ENCODE data around the gene SHISA8. TPM values are rescaled to one million over a fixed set of nuclear protein-coding genes. Genes with fewer than 3 reads are reported as not detected.

Gene SHISA8
- total RNA-seq, 2 donors from 2014 or later: 0.58 TPM; not detected in 1

DNA sequence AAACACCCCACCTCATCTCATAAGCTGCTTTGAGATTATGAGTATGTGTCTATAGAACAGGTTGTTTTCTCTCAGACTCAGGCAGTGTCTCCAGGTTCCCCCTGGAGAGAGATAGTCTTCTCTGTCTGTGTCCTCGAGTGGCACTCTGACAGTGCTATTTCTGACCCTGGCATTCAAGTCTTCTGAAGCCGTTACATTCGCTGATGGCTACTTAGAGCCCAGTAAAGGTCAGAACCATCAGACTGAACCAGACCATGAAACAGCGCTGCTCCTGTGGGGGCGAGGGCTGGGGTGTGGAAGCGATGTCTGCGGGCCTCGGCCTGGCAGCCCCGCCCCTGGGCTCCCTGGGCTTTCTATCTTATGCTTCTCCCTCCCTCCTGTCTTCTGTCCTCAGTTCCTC is 23.5 kb downstream of the SHISA8 start:
- no peaks in the 10 kb centered on the region for H3K27me3 ChIP-seq (ENCODE audit: control insufficient read depth, insufficient read depth, low read length, poor library complexity, severe bottlenecking)
- H3K9me3 Mint-ChIP-seq: no peaks in the 10 kb centered on the region
- no peak overlapping the region for H3K27ac Mint-ChIP-seq
- TF ChIP-seq, protein P1, sequence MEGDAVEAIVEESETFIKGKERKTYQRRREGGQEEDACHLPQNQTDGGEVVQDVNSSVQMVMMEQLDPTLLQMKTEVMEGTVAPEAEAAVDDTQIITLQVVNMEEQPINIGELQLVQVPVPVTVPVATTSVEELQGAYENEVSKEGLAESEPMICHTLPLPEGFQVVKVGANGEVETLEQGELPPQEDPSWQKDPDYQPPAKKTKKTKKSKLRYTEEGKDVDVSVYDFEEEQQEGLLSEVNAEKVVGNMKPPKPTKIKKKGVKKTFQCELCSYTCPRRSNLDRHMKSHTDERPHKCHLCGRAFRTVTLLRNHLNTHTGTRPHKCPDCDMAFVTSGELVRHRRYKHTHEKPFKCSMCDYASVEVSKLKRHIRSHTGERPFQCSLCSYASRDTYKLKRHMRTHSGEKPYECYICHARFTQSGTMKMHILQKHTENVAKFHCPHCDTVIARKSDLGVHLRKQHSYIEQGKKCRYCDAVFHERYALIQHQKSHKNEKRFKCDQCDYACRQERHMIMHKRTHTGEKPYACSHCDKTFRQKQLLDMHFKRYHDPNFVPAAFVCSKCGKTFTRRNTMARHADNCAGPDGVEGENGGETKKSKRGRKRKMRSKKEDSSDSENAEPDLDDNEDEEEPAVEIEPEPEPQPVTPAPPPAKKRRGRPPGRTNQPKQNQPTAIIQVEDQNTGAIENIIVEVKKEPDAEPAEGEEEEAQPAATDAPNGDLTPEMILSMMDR (conservative IDR thresholded peaks at IDR 0.05): no peak
- H3K9me3 ChIP-seq (ENCODE audit: control insufficient read depth, low read length): no peaks in the 10 kb centered on the region
- no peak overlapping the region for H3K4me3 ChIP-seq (ENCODE audit: low read length)
- no peak overlapping the region for H3K4me3 Mint-ChIP-seq
- DNase-seq: no peak
- H3K27ac ChIP-seq (ENCODE audit: low read depth, low read length): no peak overlapping the region
- H3K27me3 Mint-ChIP-seq (ENCODE audit: insufficient read depth): no peaks in the 10 kb centered on the region
- no peaks in the 10 kb centered on the region for H3K4me1 ChIP-seq (ENCODE audit: control insufficient read depth, insufficient read depth, low read length)
- H3K36me3 Mint-ChIP-seq (ENCODE audit: low read depth): peaks cover 65% of the 10 kb centered on the region
- WGBS, 2 experiments (ENCODE audit: insufficient coverage in 1 of 2, insufficient read length in 1 of 2): 95 to 96% methylated on average over 4 to 9 of the region's 9 CpGs
- no peaks in the 10 kb centered on the region for H3K4me1 Mint-ChIP-seq
- no peak overlapping the region for H3K9ac ChIP-seq (ENCODE audit: extremely low read depth, low read length, poor library complexity, severe bottlenecking)
- peaks cover 76% of the 10 kb centered on the region for H3K36me3 ChIP-seq (ENCODE audit: control insufficient read depth, insufficient read depth, low read length)

DNA sequence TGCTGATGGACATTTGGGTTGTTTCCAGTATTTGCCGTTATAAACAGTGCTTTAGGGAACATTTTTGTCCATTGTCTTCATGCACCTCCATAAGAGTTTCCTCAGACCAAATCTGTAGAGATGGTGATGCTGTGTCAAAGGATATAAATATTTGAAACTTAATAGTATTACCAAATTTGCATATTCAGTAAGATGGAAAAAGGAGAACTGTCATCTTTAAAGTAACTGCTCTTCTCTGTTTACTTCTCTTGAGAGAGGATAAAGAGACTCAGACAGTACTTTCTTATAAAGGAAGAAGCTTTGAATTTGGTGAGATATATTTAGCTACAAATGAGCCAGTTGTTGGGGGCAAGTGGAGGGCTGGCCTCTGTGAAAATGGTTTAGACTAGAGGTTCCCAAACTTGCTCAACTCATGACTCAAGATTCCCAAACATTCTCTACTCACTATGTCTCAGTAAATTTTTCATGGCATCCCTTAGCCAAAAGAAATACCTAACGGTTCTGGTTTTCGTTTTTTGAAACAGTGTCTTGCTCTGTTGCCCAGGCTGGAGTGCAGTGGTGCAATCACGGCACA is 26.2 kb downstream of the SHISA8 start:
- H3K36me3 Mint-ChIP-seq (ENCODE audit: low read depth): peaks cover 78% of the 10 kb centered on the region
- Histone ChIP-seq H3K27me3 (ENCODE audit: control insufficient read depth, insufficient read depth, low read length, poor library complexity, severe bottlenecking) (no peaks in the 10 kb centered on the region), H3K4me3 (ENCODE audit: low read length) (no peak overlapping the region), H3K9me3 (ENCODE audit: control insufficient read depth, low read length) (no peaks in the 10 kb centered on the region), H3K36me3 (ENCODE audit: control insufficient read depth, insufficient read depth, low read length) (peaks cover 81% of the 10 kb centered on the region), H3K27ac (ENCODE audit: low read depth, low read length) (no peak overlapping the region), H3K4me1 (ENCODE audit: control insufficient read depth, insufficient read depth, low read length) (no peaks in the 10 kb centered on the region), H3K9ac (ENCODE audit: extremely low read depth, low read length, poor library complexity, severe bottlenecking) (no peak overlapping the region)
- H3K4me3 Mint-ChIP-seq: no peak overlapping the region
- no peaks in the 10 kb centered on the region for H3K9me3 Mint-ChIP-seq
- TF ChIP-seq, protein P1 (conservative IDR thresholded peaks at IDR 0.05): no peak
- H3K27me3 Mint-ChIP-seq (ENCODE audit: insufficient read depth): no peaks in the 10 kb centered on the region
- WGBS, 2 experiments (ENCODE audit: insufficient coverage in 1 of 2, insufficient read length in 1 of 2): 93 to 96% methylated on average over 4 of the region's 4 CpGs
- H3K27ac Mint-ChIP-seq: no peak overlapping the region
- DNase-seq: no peak
- no peaks in the 10 kb centered on the region for H3K4me1 Mint-ChIP-seq

DNA sequence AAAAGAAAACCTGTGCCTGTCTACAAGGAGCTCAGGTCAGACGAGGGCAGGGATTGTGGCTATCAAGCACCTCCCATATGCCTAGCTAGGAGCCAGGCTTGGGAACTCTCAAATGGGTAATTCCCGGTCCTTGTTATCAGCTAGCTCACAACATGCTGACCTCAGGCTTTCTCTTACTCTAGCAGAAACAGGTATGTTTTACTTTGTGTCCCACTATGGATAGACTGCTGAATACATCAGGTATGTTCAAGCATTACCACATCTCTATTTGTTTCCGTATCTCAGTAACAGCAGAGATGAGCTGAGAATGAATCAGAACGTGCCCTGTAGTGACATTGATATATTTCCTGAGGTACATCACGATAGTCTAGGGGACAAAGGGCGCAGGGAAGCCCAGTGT is 29.4 kb downstream of the SHISA8 start:
- H3K36me3 ChIP-seq (ENCODE audit: control insufficient read depth, insufficient read depth, low read length): peaks cover 90% of the 10 kb centered on the region
- TF ChIP-seq, protein P1 (conservative IDR thresholded peaks at IDR 0.05): no peak
- no peak overlapping the region for H3K4me3 ChIP-seq (ENCODE audit: low read length)
- H3K27me3 ChIP-seq (ENCODE audit: control insufficient read depth, insufficient read depth, low read length, poor library complexity, severe bottlenecking): no peaks in the 10 kb centered on the region
- H3K27me3 Mint-ChIP-seq (ENCODE audit: insufficient read depth): no peaks in the 10 kb centered on the region
- peaks cover 89% of the 10 kb centered on the region for H3K36me3 Mint-ChIP-seq (ENCODE audit: low read depth)
- H3K9me3 ChIP-seq (ENCODE audit: control insufficient read depth, low read length): no peaks in the 10 kb centered on the region
- no peak for DNase-seq
- H3K27ac ChIP-seq (ENCODE audit: low read depth, low read length): no peak overlapping the region
- no peaks in the 10 kb centered on the region for H3K9me3 Mint-ChIP-seq
- H3K4me3 Mint-ChIP-seq: no peak overlapping the region
- no peak overlapping the region for H3K27ac Mint-ChIP-seq
- no peaks in the 10 kb centered on the region for H3K4me1 Mint-ChIP-seq
- no peaks in the 10 kb centered on the region for H3K4me1 ChIP-seq (ENCODE audit: control insufficient read depth, insufficient read depth, low read length)
- H3K9ac ChIP-seq (ENCODE audit: extremely low read depth, low read length, poor library complexity, severe bottlenecking): no peak overlapping the region
- 95 to 97% methylated on average over 6 of the region's 6 CpGs for WGBS, 2 experiments (ENCODE audit: insufficient coverage in 1 of 2, insufficient read length in 1 of 2)

Data from endodermal cell (in vitro differentiated cells).